IPS-NIHi7 (cell line): ENCODE results near the gene CDHR3.
"Not testable (repeated sequence)": the region's sequence is repeated elsewhere in the genome, so short reads cannot be mapped to it uniquely, and the experiment has no call there.

Source experiments
- DNase-seq: peaks from one replicate; pipeline ENCODE4 v3.0.0; 2012; ENCODE audit warnings: mixed read lengths; ENCODE audit errors: extremely low spot score

CDHR3 gene

GRCh38 chr7:105996860-105997737, 34.0 kb downstream of the CDHR3 start:
- DNase-seq: no peak

DNA sequence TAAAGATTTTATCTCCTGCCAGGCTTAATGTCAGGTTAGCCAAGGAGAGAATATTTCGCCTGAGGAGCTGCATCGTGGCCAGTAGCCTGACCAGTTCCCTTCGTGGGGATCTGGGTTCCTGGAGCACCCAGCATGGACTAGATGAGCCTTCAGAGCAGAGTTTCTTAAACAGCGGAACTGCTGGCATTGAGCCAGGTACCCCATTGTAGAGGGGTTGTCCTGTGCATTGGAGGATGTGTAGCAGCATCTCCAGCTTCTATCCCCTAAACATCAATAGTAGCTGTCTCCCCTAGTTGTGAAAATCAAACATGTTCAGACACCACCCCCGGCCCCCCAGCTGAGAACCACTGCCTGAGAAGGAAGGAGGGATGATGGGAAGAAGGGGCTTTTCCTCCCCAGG, 36.2 kb downstream of the CDHR3 start:
- no peak for DNase-seq

- DNase-seq: no peak
These were observed 38.1 kb downstream of the CDHR3 start for GRCh38 chr7:106001196-106001595.

- no peak for DNase-seq
These were observed 38.8 kb downstream of the CDHR3 start for GRCh38 chr7:106001886-106002285.

DNA sequence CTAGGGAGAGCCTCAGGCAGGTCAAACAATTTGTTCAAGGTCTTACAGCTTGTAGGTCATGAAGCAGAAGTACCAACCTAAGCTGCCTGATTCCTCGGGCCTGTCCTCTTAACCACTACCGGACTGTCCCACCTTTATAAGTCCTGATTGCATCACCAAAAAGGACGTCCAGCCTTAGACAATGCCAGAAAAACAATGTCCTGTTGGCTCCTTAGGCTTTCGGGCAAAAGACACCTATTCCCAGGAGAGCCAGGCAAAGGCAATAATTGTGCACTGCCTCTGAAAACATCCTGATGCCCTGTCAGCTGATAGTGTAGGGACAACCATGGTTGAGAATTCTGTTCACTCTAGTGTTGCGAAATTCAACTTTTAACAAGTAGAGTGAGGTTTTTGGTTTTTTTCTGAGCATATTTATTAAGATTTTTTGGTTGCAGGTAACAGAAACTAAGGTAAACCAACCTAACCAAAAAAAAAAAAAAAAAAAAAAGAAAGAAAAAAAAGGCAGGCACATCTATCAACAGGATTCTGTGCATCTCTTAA, 40.5 kb downstream of the CDHR3 start:
- DNase-seq: no peak

DNA sequence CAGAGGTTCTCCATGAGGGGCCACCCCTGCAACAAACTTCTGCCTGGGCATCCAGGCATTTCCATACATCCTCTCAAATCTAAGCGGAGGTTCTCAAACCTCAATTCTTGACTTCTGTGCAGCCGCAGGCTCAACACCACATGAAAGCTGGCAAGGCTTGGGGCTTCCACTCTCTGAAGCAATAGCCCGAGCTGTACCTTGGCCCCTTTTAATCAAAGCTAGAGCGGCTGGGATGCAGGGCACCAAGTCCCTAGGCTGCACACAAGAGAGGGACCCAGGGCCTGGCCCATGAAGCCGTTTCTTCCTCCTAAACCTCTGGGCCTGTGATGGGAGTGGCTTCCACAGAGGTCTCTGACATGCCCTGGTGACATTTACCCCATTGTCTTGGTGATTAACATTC, 43.8 kb downstream of the CDHR3 start:
- DNase-seq: no peak

DNA sequence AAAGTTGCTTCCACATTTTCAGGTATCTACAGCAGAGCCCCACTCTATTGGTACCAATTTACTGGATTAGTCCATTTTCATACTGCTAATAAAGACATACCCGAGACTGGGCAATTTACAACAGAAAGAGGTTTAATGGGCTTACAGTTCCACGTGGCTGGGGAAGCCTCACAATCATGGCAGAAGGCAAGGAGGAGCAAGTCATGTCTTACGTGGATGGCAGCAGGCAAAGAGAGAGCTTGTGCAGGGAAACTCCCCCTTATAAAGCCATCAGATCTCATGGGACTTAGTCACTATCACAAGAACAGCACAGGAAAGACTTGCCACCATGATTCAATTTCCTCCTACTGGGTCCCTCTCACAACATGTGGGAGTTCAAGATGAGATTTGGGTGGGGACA, 44.7 kb downstream of the CDHR3 start:
- DNase-seq: not testable (repeated sequence)

GRCh38 chr7:106009503-106010226, 46.6 kb downstream of the CDHR3 start:
- DNase-seq: peak; percentile 97

GRCh38 chr7:106010331-106010730, 47.3 kb downstream of the CDHR3 start:
- no peak for DNase-seq

DNA sequence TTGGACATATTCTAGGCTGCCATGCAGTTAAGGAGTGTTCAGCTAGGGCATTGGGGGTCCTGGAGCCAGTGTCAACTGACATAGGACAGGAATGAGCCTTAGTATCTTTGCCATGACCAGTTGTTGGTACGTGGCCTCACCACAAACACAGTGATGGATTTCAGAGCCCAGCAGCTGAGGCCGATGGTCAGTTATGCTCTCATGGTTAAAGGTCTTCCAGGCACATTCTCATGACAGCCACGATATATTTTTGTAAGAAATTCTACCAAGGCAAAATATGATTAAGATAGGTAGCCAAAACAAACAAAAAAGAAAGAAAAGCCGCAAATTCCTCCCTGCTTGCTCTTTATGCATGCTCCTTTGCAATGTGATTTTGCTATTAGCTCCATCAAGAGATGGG, 47.8 kb downstream of the CDHR3 start:
- DNase-seq: no peak

DNA sequence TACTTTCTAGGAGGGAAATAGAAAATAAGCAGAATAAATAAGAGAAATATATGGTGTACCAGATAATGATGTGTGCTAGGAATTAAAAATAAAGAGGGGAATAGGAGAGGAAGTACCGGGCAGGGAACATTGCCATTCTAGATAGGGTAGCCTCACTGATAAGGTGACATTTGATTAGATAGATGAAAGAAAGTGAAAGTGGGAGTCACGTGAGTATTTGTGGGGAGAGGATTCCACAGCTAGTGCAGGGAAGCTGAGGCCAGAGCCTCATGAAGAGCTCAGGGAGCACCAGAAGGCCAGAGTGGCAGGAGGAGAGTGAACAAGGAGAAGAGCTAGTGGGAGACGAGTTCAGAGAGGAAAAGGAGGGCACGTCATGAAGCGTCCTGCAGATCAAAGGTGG, 49.1 kb downstream of the CDHR3 start:
- DNase-seq: no peak

- no peak for DNase-seq
These were observed 49.9 kb downstream of the CDHR3 start for GRCh38 chr7:106012935-106013439.

- no peak for DNase-seq
These were observed 52.5 kb downstream of the CDHR3 start for GRCh38 chr7:106015381-106016218.

DNA sequence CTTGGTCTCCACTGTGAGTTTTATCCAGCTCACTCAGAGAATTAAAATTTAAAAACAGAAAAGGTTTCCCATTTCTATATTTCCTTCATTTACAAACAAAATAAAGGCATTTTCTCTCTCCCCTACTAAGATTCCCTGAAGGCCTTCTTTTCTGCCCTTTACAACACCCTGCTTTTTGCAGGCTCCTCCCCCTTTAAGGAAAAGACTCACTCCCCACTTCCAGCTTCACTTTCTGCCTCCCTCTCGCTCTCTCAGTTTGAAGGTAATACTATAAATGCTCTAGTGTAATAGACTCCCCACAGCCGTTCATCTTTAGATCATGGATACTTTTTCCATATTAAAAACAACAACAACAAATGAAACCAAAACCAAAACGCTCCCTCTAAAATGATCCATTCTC, 53.3 kb downstream of the CDHR3 start:
- no peak for DNase-seq

DNA sequence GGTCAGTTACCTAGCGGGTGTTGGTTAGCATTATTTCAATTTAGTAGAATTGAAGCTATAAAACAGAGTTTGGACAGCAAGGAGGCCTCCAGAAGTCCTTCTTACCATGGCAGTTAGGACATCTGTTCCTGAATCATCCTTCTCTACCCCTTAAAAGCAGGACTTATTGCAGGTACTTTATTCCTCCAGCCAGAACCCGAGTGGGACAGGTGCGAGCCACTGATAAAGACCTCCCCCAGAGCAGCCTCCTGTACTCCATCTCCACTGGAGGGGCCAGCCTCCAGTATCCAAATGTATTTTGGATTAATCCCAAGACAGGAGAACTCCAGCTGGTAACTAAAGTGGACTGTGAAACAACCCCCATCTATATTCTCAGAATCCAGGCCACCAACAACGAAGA, 54.6 kb downstream of the CDHR3 start:
- DNase-seq: no peak

DNA sequence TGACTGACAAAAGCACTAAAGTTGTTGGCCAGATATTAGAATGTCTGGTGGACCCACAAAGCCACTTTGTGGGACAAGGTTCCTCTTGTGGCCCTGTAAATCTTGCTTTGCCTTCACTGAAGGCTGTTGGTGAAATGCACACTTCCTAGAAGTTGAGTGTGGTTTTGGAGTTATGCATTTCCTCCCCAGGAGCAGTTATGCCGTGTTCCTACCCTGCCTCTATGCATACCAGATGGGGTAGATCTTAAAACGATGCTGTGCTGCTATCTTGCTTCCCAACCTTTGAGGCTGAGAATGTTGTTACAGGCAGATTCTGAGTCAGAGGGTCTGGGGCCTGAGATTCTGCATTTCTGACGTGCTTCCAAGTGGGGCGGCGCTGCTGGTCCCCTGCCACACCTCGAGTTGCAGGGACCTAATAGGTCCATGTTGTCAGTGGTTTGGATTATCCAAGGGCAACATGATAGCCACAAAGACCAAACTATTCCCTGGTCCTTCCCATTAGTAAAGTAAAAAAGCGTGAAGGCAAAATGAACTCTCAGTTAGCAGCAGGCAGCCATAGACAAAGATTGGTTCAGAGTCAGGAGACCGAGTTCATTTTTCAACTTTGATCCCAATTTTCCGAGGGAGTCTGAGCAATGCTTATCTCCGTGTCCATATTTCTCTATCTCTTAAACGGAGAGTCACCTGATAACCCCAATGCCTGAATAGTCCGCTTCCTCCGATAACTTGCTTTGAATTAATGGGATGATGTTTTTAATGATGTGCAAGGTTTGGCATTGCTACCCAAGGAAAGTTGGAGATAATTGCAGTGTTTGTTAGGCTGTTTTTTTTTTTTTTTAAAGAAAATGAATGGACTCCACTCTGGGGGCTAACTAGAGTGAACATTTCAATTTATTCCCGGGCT, 55.8 kb downstream of the CDHR3 start:
- DNase-seq: no peak

GRCh38 chr7:106019470-106019820, 56.4 kb downstream of the CDHR3 start:
- DNase-seq: no peak

GRCh38 chr7:106021151-106022067, 58.3 kb downstream of the CDHR3 start:
- peak; percentile 53 for DNase-seq

DNA sequence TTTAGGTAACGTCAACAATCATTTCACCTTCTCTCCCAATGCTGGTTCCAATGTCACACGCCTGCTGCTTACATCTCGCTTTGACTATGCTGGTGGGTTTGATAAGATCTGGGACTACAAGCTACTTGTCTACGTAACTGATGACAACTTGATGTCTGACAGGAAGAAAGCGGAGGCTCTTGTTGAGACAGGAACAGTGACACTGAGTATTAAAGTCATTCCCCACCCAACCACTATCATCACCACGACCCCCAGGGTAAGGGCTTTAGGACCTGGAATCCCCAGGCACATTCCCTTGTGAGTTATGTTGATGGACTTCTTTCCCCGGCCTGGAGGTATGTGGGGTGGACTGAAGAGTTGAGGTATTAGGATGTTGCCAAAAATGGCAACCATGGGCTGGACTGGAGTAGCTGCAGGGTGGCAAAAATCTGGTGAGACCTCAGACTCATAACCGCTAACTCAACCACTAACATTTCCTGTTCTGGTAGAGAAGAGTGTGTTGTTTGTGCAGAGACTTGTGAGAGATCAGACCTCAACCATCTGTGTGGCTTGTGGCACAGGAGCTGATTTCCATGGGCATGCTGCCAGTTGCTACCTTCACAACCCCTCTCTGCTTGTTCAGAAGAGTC, 59.2 kb downstream of the CDHR3 start:
- no peak for DNase-seq
